Fibroblast of skin of abdomen (primary cell): ENCODE data around the gene PKD1L1. TPM values are rescaled to one million over a fixed set of nuclear protein-coding genes. Genes with fewer than 3 reads are reported as not detected.
"Not testable (repeated sequence)": the region's sequence is repeated elsewhere in the genome, so short reads cannot be mapped to it uniquely, and the experiment has no call there.

Source experiments
- DNase-seq: peaks from one replicate; pipeline ENCODE4 v3.0.0-alpha.2; 2013
- polyA plus RNA-seq, 2 experiments: library from polyadenylated mRNA; unstranded; fragments of 120-200 nt; gene quantifications; one replicate each; pipeline ENCODE4 v1.2.1, GENCODE V29; 2013; ENCODE audit not compliant: insufficient read length in 2 of 2

Gene PKD1L1
- polyA plus RNA-seq (2013, experiment 1 of 2; ENCODE audit: insufficient read length), result 0.55 TPM
- polyA plus RNA-seq (2013, experiment 2 of 2; ENCODE audit: insufficient read length), result 0.37 TPM

- no peak for DNase-seq
Observed at GRCh38 chr7:47948141-47948790, at the start of gene PKD1L1. TSS of gene PKD1L1 (minus strand) at chr7:47948466. CDS start at chr7:47948440, 26 bp downstream.

- no peak for DNase-seq
Observed at GRCh38 chr7:47992446-47992845, 44.2 kb upstream of the PKD1L1 start.

- peak; percentile 77 for DNase-seq
Observed at GRCh38 chr7:47991741-47992311, 43.6 kb upstream of the PKD1L1 start.

GRCh38 chr7:47991270-47991669 is 43.0 kb upstream of the PKD1L1 start:
- DNase-seq, result no peak

GRCh38 chr7:47990592-47990991 is 42.3 kb upstream of the PKD1L1 start:
- no peak for DNase-seq

- not testable (repeated sequence) for DNase-seq
Observed at GRCh38 chr7:47989607-47990400, 41.5 kb upstream of the PKD1L1 start.

- no peak for DNase-seq
Observed at GRCh38 chr7:47988496-47989386, 40.5 kb upstream of the PKD1L1 start.

- DNase-seq, result no peak
Observed at GRCh38 chr7:47982610-47983009, 34.3 kb upstream of the PKD1L1 start.

GRCh38 chr7:47980648-47981047 is 32.4 kb upstream of the PKD1L1 start:
- DNase-seq, result not testable (repeated sequence)

- no peak for DNase-seq
Observed at GRCh38 chr7:47979832-47980181, 31.5 kb upstream of the PKD1L1 start.

GRCh38 chr7:47979145-47979831 is 31.0 kb upstream of the PKD1L1 start, which contains the start of gene HUS1:
TSS of gene HUS1 (minus strand) at chr7:47979615. CDS start at chr7:47979519, 96 bp downstream.
- DNase-seq, result peak; percentile 89

- DNase-seq, result no peak
Observed at GRCh38 chr7:47978790-47979144, 30.5 kb upstream of the PKD1L1 start.

- DNase-seq, result no peak
Observed at GRCh38 chr7:47973739-47974138, 25.5 kb upstream of the PKD1L1 start.

- DNase-seq, result no peak
Observed at GRCh38 chr7:47970761-47971160, 22.5 kb upstream of the PKD1L1 start.

GRCh38 chr7:47968847-47969774 is 20.8 kb upstream of the PKD1L1 start:
- DNase-seq, result peak; percentile 67

- peak; percentile 32 for DNase-seq
Observed at GRCh38 chr7:47967708-47968107, 19.4 kb upstream of the PKD1L1 start.

- DNase-seq, result no peak
Observed at GRCh38 chr7:47967123-47967522, 18.9 kb upstream of the PKD1L1 start.

GRCh38 chr7:47965456-47965855 is 17.2 kb upstream of the PKD1L1 start:
- no peak for DNase-seq

GRCh38 chr7:47962262-47962661 is 14.0 kb upstream of the PKD1L1 start:
- no peak for DNase-seq

- no peak for DNase-seq
Observed at GRCh38 chr7:47957156-47957555, 8.9 kb upstream of the PKD1L1 start.

- DNase-seq, result no peak
Observed at GRCh38 chr7:47956220-47956619, 8.0 kb upstream of the PKD1L1 start.
